Spleen (tissue), 11 donors: ENCODE measurements around the gene RFX2. TPM values are rescaled to one million over a fixed set of nuclear protein-coding genes. Genes with fewer than 3 reads are reported as not detected.

Experiments
- DNase-seq: peaks from one replicate; pipeline ENCODE4 v3.0.0-alpha.2; 2020
- H3K27ac ChIP-seq, 8 donors: fragments of 200-600 bp; sonication (generic) in 7 of 8; 1 replicate in 4 of 8; 2 replicates in 4 of 8; pipeline versions ENCODE4 v1.5.0 to v1.8.0; 2016 to 2021; ENCODE audit warnings: inconsistent platforms in 4 of 8, mild to moderate bottlenecking in 4 of 8, moderate library complexity in 1 of 8
- H3K27me3 ChIP-seq, 7 donors: fragments of 200-600 bp; sonication (generic) in 6 of 7; replicated peaks in 1 of 7; 1 replicate in 4 of 7; 2 replicates in 3 of 7; pipeline versions ENCODE4 v1.5.0 to v1.8.0; 2016 to 2021; ENCODE audit warnings: inconsistent platforms in 3 of 7, mild to moderate bottlenecking in 1 of 7
- H3K36me3 ChIP-seq, 6 donors: fragments of 200-600 bp; sonication (generic) in 5 of 6; 1 replicate in 4 of 6; 2 replicates in 2 of 6; pipeline versions ENCODE4 v1.5.0 to v1.8.0; 2016 to 2021; ENCODE audit warnings: inconsistent platforms in 2 of 6
- H3K4me1 ChIP-seq, 6 donors: fragments of 200-600 bp; sonication (generic) in 5 of 6; 1 replicate in 3 of 6; 2 replicates in 3 of 6; pipeline versions ENCODE4 v1.5.0 to v1.8.0; 2016 to 2021; ENCODE audit warnings: inconsistent platforms in 3 of 6
- H3K4me3 ChIP-seq, 8 donors: fragments of 200-600 bp; sonication (generic) in 7 of 8; 1 replicate in 4 of 8; 2 replicates in 4 of 8; pipeline versions ENCODE4 v1.5.0 to v1.8.0; 2016 to 2021; ENCODE audit warnings: inconsistent platforms in 4 of 8, mild to moderate bottlenecking in 4 of 8, moderate library complexity in 2 of 8
- H3K9me3 ChIP-seq, 8 donors: fragments of 200-600 bp; sonication (generic) in 7 of 8; 1 replicate in 4 of 8; 2 replicates in 4 of 8; pipeline versions ENCODE4 v1.5.0 to v1.8.0; 2016 to 2021; ENCODE audit warnings: inconsistent platforms in 4 of 8
- CTCF ChIP-seq, 11 experiments: fragments of 200-600 bp in 7 of 11; fragments of 450-650 bp in 4 of 11; sonication (generic) in 4 of 11; IDR thresholded peaks in 8 of 11; conservative IDR thresholded peaks in 3 of 11; 1 replicate in 7 of 11; 2 replicates in 4 of 11; pipeline versions ENCODE4 v1.4.0 to v1.8.0; 2016 to 2021; ENCODE audit warnings: antibody characterized with exemption in 11 of 11, inconsistent platforms in 4 of 11, mild to moderate bottlenecking in 1 of 11
- POLR2A ChIP-seq, 3 donors: fragments of 450-650 bp; IDR thresholded peaks; one replicate each; pipeline ENCODE4 v1.5.1; 2017; ENCODE audit warnings: antibody characterized with exemption in 3 of 3, mild to moderate bottlenecking in 1 of 3
- POLR2AphosphoS5 ChIP-seq, 3 donors: sonication (generic); formaldehyde crosslinking; IDR thresholded peaks; one replicate each; pipeline ENCODE4 v1.5.1; 2017; ENCODE audit warnings: antibody characterized with exemption in 3 of 3
- WGBS, 5 donors: extraction: QIAGEN DNeasy Blood & Tissue Kit in 3 of 5; methylation state at CpG; one replicate each; pipeline versions ENCODE4 v1.1.5 to v1.1.7; 2013 to 2018; 5-methylcytosine and 5-hydroxymethylcytosine counted together
- intact Hi-C: fragments of 100-400 bp; cut with DNase I; formaldehyde crosslinking; loops from one replicate; pipeline ENCODE4 v1.15.0; 2023; ENCODE audit warnings: low total_unique reads
- polyA plus RNA-seq, 3 donors: library from polyadenylated mRNA; stranded (reverse); fragments of 200-250 nt; gene quantifications; one replicate each; pipeline ENCODE4 v1.2.1, GENCODE V29; 2013
- total RNA-seq, 7 donors: library from RNA; depleted of rRNA in 3 of 7; stranded (reverse); fragments of >200 nt in 3 of 7; fragmentation: NEBNext Ultra II Directional in 4 of 7; extraction: Animal tissue kit (Norgen Biotek cat#: 25700) in 4 of 7; gene quantifications; one replicate each; pipeline versions ENCODE4 v1.1.0 to v1.2.1, GENCODE V29; 2016 to 2021
- donor health status: healthy with polysubstance abuse.
- donor health status: DM: no; HTN: no; CAD: no; lungs with moderate emphysema.
- donor health status: DM: no; HTN: no; CAD: no.
- donor health status: Bipolar disorder and iron deficiency.
- donor health status: healthy.
- donor health status: DM: no; HTN: no; CAD: no.
- donor health status: DM: yes; HTN: yes; CAD: no.

The RFX2 gene
- total and polyA plus RNA-seq, 10 donors = 1.1 to 15.8 (median 7.8) TPM

- Histone ChIP-seq H3K4me3 (peak overlapping the region in 1 of 8 donors; percentile 45), H3K27ac (peak overlapping the region; percentile 22 to 90 (median 82)), H3K9me3 (no peaks in the 10 kb centered on the region), H3K36me3 (peaks cover 0 to 64% (median 18%) of the 10 kb centered on the region in 6 donors), H3K4me1 (peaks cover 48 to 100% (median 88%) of the 10 kb centered on the region in 6 donors), H3K27me3 (no peaks in the 10 kb centered on the region)
- WGBS, 5 donors = 82 to 91% (median 88%) methylated on average over 8 of the region's 8 CpGs
- intact Hi-C loops = loop anchor here (10.0 kb wide), 1 partner anchor 65 kb away; the partner anchor contains the start of genes NDUFA11 and VMAC
- TF ChIP-seq CTCF (IDR thresholded peaks at IDR 0.05 in 8 of 11, conservative IDR thresholded peaks at IDR 0.05 in 3 of 11) = no peak
- TF ChIP-seq POLR2A (IDR thresholded peaks at IDR 0.05) = no peak
- TF ChIP-seq POLR2AphosphoS5 (IDR thresholded peaks at IDR 0.05) = no peak
- no peak for DNase-seq
Observed at GRCh38 chr19:5969476-5969875, 140.8 kb downstream of the RFX2 start.

DNA sequence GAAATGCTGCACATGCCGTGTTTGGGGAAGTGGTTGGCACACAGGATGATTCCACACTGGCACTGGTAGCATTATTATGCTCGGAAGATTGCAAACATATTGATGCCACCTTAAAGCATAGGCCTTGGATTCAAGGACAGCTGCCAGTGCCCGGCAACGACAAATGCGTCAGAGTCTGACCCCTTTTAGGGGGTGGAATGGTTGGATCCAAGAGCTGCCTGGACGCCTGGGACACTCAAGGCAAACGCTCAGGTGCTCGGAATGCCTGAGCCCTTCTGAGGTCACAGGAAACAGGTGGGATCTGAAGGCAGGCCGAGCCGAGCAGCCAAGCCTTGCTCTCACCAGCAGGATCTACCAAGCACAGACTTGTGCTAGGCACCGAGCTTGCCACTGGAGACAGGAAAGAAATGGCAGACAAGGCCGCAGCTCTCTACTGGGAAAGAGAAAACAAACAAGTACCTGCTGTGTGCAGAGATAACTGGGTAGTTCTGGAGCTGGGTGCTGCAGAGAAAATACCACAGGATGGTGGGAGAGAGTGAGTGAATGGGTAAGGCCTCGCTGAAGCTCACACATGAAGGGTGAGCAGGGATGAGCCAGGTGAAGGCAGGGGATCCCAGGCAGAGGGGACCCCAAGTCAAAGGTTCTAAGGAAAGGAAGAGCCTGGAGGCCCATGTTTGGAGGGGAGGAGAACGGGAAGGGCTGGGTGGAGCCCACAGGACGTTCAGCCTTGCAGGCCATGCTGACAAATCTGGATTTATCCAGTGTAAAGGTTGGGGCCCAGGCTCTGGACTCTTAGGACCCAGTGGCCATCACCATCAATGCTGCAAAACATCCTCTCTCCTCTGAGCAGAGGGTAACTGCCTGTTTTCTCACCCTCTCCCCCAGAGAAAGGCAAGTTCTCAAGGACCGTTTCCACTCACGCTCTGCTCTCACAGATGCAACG, 141.6 kb downstream of the RFX2 start:
- Histone ChIP-seq H3K27ac (peak overlapping the region; percentile 22 to 90 (median 82)), H3K9me3 (no peaks in the 10 kb centered on the region), H3K4me1 (peaks cover 41 to 100% (median 89%) of the 10 kb centered on the region in 6 donors), H3K27me3 (no peaks in the 10 kb centered on the region), H3K36me3 (peaks cover 0 to 56% (median 13%) of the 10 kb centered on the region in 6 donors), H3K4me3 (peak overlapping the region in 2 of 8 donors; percentile 13 to 45)
- TF ChIP-seq POLR2A (IDR thresholded peaks at IDR 0.05) (no peak), POLR2AphosphoS5 (IDR thresholded peaks at IDR 0.05) (peak in 2 of 3 donors; percentile 3 to 64)
- peak; percentile 67 for DNase-seq
- 44 to 58% (median 48%) methylated on average over 14 to 18 of the region's 18 CpGs for WGBS, 5 donors
- intact Hi-C loops = loop anchor here (10.0 kb wide), 1 partner anchor 64 kb away; the partner anchor contains the start of genes NDUFA11 and VMAC

DNA sequence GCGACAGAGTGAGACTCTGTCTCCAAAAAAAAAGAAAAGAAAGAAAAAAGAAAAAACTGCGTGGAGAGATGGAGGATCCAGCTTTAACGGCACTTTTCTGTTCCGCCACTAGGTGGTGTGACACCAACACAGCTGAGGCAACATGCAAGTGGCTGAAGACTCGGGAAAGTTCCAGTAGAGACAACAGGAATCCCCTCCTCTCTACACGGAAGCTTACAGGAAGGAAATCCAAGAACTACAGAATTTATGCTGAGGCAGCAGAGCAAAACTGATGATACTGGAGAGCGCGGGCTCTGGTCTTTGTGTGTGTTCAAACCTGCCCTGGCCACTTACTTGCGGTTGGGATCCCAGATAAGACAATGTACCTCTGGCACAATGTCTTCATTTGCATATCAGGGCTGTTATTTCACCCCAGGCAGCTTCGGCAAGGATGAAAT, 142.3 kb downstream of the RFX2 start:
- Histone ChIP-seq H3K27ac (peak overlapping the region; percentile 22 to 90 (median 82)), H3K4me3 (peak overlapping the region in 2 of 8 donors; percentile 13 to 45), H3K27me3 (no peaks in the 10 kb centered on the region), H3K36me3 (peaks cover 0 to 50% (median 7%) of the 10 kb centered on the region in 6 donors), H3K9me3 (no peaks in the 10 kb centered on the region), H3K4me1 (peaks cover 38 to 100% (median 91%) of the 10 kb centered on the region in 6 donors)
- TF ChIP-seq POLR2AphosphoS5 (IDR thresholded peaks at IDR 0.05) (peak in 1 of 3 donors; percentile 49), CTCF (IDR thresholded peaks at IDR 0.05 in 8 of 11, conservative IDR thresholded peaks at IDR 0.05 in 3 of 11) (peak; percentile 73 to 92 (median 87)), POLR2A (IDR thresholded peaks at IDR 0.05) (no peak)
- peak; percentile 73 for DNase-seq
- 7 to 15% (median 10%) methylated on average over 9 to 10 of the region's 10 CpGs for WGBS, 5 donors
- intact Hi-C loops = loop anchor here (10.0 kb wide), 1 partner anchor 63 kb away; the partner anchor contains the start of genes NDUFA11 and VMAC

GRCh38 chr19:5967571-5967970, 142.7 kb downstream of the RFX2 start:
- peaks cover 0 to 45% (median 6%) of the 10 kb centered on the region in 6 donors for H3K36me3 ChIP-seq
- DNase-seq = no peak
- peaks cover 42 to 100% (median 92%) of the 10 kb centered on the region in 6 donors for H3K4me1 ChIP-seq
- intact Hi-C loops = loop anchor here (10.0 kb wide), 1 partner anchor 63 kb away; the partner anchor contains the start of genes NDUFA11 and VMAC
- H3K4me3 ChIP-seq = no peak overlapping the region
- no peaks in the 10 kb centered on the region for H3K27me3 ChIP-seq
- no peaks in the 10 kb centered on the region for H3K9me3 ChIP-seq
- 52 to 75% (median 61%) methylated on average over 7 of the region's 7 CpGs for WGBS, 5 donors
- H3K27ac ChIP-seq = peak overlapping the region; percentile 22 to 90 (median 82)
- no peak for TF ChIP-seq CTCF (IDR thresholded peaks at IDR 0.05 in 8 of 11, conservative IDR thresholded peaks at IDR 0.05 in 3 of 11)
- TF ChIP-seq POLR2AphosphoS5 (IDR thresholded peaks at IDR 0.05) = no peak
- no peak for TF ChIP-seq POLR2A (IDR thresholded peaks at IDR 0.05)
